HG03469 (cell line): ENCODE data around the gene ETV6.

ENCODE experiments used
- ATAC-seq: cut with Tn5 transposase; IDR thresholded peaks from one replicate; pipeline ENCODE4 v1.9.1; 2021; ENCODE audit warnings: mild to moderate bottlenecking, moderate library complexity, moderate number of reproducible peaks; ENCODE audit not compliant: unreplicated experiment

Gene ETV6

DNA sequence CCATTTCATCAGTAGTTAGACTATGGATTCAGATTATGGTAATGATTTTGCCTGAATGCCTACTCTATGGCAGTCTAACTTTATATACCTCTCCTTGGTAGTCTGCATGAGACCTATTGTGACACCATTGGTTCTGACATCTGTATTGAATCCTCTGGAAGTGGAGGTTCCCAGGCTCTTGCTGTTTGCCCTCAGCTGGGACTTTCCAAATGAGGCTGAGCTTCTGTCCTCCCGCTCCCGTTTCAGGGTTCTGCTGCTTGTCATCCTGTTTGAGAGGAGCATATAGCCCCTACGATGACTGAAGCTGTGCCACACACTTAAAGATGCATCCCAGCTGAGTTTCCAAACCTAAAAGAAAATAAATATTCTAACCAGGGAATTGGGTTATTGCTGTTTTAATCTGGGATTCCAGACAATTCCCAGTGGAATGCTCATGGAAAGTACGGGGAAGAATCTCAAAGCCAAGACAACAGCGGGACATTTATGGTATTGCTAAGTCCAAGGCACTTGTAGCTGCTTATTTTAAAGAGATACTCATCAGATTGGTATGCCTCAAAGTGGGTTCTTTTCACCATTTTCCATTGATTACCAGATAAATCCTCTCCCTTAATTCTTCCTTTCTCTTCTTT lies 105.9 kb downstream of the ETV6 start:
- ATAC-seq: no peak

DNA sequence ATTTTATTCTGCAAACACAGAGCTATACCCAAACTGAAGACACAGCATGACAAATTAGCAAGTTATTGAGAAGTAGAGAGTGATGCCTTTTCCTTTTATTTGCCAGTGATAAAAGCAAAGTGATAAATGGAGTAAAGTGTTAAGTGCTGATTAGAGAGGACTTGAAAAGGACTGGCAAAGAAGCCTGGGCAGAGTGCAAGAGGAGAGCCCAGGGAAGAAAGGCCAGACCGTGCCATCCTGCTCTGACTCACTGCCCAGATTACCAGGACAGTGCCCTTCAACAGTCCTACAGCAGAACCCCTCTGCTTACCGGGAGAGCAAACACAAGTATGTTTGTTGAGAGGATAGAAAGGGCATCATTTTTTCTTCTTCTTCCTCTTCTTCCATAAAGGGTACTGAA lies 106.5 kb downstream of the ETV6 start:
- no peak for ATAC-seq

GRCh38 chr12:11756523-11756922 lies 107.0 kb downstream of the ETV6 start:
- no peak for ATAC-seq

DNA sequence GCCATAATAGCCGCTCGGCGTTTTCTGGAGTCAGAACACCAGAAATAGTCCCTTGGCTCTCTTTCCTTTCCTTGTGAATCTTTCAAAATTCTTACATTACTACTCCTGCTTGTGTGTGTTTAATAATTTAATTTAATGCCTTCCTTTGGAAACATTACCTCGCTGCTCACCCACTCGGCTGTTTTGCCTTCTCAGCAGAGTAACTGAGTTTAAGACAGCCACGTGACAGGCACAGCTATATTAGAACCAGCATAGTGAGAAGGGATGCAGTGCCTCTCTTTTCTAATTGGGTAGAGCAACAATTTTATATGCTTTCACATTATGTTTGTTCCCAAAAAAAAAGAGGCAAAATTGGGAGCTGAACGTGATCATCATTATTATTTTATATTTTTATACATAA lies 107.6 kb downstream of the ETV6 start:
- ATAC-seq: no peak

- ATAC-seq: no peak
Measured at GRCh38 chr12:11757531-11757930, 108.1 kb downstream of the ETV6 start.

GRCh38 chr12:11758087-11758486 lies 108.6 kb downstream of the ETV6 start:
- no peak for ATAC-seq

DNA sequence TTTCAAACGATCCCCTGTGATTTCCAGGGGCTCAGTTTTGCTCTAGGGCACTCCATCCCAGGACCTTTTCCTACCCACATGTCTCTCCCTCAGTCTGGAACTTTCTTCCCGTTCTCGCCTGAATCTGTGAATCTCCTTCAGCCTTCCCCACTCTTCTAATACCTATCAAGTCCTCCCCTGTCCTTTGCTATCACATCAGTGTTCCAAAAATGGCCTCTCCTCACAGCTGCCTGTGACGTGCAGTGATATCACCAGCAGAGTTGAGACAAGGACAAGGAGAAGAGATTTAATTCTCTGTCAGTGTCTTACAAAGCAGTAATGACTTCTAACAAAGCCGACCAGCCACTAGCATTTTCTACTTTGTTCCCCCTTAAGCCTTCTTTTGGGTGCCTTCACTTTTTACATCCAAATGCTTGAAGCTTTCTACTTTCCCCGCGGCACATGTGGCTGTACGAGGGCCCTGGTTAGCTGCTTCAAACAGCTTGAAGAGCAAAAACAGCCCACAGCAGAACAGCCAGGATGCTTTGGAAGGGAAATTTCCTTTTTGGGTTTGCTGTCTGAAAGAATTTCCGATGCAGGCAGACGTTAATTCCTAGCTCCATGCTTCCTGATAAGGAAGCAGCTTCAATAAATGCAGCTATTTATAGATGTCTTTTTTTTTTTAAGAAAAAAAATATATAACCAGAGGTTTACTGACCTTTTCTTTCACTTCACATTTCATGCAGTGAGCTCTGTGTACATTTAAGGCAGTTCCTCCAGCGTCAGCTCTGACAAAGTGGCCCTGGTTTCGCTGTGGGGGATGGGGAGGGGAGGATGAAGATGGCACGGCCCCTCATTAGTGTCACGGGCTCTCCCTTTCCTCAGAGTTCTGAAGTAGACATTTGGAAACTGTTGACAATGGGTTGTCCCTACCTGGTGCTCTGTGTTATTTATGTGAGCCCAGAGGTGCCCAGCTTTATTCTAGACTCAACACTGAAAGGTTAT lies 109.3 kb downstream of the ETV6 start:
- no peak for ATAC-seq

GRCh38 chr12:11759494-11759878 lies 110.0 kb downstream of the ETV6 start:
- ATAC-seq: no peak

DNA sequence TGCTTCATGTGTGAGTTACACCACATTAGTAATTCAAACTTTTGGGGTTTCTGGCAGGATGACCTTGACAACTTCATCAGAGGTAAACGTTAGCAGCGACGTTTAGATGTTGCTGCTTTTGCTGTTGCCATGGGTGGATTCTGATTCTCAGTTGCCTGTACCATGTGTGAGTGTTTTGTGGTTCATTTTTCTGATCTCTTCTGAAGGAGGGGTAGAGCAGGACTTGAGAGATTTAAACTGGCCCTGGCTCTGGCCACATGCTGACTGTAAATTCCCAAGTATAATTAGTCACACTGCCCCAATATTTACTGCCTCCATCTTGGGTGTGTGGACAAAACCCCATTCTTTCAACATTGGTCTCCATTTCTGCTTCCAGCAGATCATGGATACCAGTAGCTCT lies 110.4 kb downstream of the ETV6 start:
- no peak for ATAC-seq

DNA sequence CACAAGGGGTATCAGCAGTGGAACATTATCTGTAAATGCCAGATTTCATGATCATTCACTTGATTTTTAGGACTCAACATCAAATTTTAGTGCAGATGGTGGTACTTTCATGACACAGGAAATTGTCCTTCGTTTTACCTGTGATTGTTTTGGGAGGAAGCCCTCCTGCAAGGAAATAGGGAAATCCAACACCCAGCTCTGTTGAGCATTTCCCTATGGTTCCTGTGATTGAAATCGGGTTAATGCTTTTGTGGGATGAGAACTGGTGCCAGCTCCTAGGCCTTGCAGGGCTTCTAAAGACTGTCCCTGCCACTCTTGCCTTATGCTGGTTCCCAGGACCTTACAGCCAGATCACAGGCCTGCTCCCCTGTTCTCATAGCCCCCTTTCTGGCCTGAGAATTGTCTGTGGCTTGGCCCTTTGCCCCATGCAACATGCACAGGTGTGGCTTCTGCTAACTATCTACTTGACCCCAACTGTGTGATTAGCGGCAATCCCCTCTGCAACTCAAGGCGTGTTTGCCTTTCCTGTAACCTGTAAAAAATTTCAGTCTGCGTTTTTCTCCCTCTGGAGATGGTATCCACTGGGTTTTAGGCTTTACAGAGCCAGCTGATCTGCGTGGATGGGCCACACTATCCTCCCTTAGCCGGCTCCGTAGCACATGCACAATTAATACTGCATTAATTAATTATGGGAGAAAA lies 112.5 kb downstream of the ETV6 start:
- ATAC-seq: peak; percentile 36

DNA sequence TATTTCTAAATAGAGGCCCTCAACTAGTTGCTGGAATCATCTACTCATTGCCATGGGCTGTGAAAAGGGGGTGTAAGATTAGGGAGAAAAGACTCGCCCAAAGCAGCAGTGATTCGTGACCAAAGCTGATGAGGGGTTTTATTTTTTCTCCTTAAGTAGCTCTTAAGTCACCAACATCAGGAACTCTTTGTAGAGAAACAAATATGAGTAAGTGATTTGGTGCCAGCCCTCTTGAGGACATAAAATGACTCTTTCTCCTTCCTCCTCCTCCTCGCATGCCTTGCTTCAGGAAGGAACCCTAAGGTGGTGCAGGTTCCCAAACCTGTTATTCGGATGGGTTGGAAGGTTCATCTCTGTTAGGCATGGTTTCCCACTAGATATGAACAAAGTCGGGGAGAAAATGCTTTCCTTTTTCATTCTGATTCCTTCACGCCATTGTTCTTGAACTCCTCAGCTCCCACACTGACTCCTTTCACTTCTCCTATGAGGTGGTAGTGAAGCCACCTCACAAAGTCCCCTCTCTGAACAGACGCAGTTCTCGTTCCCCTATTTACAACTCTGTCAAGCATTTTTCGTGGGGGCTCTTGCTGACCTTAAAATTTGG lies 113.4 kb downstream of the ETV6 start:
- ATAC-seq: no peak

DNA sequence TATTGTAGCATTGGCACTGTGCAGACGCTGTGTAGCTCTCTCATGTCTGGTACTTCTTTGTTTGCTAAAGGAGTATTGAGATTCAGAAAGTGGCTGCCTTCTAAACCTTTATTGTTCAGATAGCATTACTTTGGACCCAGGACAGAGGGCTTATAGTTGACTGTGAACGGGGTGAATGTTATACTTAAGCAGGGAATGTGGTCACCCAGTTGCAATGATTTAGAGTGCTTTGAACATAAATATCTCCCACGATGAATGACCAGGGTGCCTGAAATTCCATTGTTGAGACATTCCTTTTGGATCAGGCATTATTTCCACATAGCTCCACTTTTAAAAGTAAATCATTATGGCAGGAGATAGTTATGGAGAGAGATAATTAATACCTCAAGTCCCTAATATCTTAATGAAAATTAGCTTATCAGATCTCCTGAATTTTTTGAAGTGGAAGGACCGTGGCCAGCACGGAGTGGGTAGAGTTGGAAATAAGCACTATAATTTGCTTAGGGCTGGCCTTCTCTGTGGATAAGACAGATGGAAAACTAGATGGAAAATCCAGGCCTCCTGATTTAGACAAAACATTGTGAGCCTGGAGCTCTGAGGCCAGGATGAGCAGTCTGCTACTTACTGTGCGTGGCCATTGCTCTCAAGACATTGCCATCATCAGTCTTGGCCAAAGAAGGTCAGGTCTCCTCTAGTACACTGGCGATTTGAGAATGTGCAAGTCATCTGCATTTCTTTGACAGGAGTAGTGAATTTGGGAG lies 114.5 kb downstream of the ETV6 start:
- ATAC-seq: no peak

DNA sequence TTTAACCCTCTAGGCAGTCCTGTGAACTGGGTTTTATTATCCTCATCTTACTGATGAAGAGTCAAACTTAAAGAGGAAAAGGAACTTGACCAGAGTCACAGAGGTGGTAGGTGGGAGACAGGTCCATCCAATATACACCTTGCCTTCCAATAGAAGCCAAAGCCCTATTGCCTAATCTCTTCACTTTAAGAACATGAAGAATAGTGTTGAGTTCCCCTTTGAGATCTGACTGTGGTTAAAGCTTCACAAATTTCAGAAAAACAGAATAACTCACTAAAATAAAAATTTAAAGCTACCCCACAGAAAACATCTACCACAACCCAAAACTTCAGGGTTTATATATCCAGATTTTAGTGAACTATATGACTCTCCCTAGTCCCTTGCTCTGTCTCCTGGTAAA lies 115.4 kb downstream of the ETV6 start:
- no peak for ATAC-seq

DNA sequence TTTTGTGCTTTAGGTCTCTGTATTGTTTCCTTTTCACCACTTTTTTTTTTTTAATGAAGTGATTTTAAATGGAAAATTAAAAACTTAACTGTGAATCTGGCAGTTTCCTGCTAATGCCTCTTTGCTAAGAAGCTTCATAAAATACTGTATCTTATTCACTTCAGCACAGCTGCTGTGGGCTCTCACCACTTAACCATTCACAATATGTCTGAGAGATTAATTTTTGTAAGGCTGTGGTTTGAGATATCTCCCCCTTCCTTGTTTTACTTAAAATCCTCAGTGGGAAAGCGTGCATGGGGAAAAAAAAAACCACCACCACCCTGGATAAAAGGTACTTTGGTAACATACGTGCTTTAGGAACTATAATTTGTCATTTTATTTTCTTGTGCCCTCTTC lies 115.9 kb downstream of the ETV6 start:
- ATAC-seq: no peak

GRCh38 chr12:11765817-11766794 lies 116.6 kb downstream of the ETV6 start:
- ATAC-seq: peak; percentile 44

GRCh38 chr12:11767029-11767724 lies 117.7 kb downstream of the ETV6 start:
- no peak for ATAC-seq

DNA sequence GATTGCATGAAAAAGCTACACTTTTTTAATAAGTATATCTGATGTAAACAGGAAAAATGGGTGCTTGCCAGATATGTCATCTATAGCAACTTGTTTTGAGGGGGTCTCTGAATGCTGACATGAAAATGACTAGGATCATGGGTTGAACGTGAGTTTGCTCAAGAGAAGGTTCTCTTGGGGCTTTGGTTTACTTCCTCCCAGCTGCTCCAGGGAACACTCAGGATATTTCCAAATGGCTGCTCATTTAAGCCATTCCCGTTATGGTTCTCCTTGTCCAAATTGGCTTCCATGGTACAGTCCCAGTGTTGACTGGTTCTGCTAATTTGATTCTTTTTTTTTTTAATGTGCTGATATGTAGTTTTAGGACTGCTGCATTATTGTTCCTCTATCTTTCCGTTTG lies 118.3 kb downstream of the ETV6 start:
- no peak for ATAC-seq

DNA sequence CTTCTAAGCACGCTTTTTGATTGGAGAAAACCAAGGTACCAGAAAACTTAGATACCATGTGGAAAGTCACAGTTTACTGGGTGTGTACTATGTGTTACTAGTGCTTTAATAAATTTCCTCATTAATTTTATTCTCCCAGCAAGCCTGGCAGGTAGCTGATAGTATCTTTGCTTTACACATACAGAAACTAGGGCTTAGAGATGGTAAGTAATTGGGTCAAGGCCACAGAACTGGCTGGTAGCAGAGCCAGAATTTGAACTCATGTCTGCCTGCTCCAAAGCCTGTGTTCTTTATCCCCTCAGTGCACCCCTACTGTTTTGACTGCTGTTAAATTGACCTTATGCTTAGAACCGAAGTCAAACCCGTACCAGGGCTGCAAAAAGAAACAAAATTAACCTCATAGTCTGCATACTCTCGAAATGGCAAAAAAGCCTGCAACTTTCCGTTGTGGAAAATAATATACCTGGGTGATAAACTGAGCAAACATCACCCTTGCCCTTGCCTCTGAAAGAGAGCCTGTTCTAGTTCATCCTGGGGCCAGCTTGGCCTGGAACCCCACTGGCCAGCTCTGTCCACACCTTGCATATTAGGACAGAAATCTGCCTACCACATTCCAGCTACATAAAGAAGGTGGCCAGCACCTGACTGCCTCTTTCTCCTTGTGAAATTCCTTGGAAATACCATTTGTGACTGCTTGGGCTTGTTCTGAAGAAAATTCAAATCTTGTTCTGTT lies 118.9 kb downstream of the ETV6 start:
- ATAC-seq: no peak
